K562 (cell line): ENCODE measurements around the gene CFAP97D1. TPM values are rescaled to one million over a fixed set of nuclear protein-coding genes. Genes with fewer than 3 reads are reported as not detected.
"Not testable (repeated sequence)": the region's sequence is repeated elsewhere in the genome, so short reads cannot be mapped to it uniquely, and the experiment has no call there.

Experiments used
- ATAC-seq: fragments of 200-7000 bp; cut with Tn5 transposase; 3 replicates; pipeline ENCODE4 v1.9.1; 2020; ENCODE audit warnings: moderate library complexity
- BruUV-seq: library from RNA; stranded (reverse); fragments of 400-500 nt; replicated peaks from 2 replicates; lab custom pipeline; 2021; lab: Mats Ljungman, UMichigan
- CTCF ChIA-PET: fragments of 300-600 bp; formaldehyde crosslinking; extraction: SDS; loops from one replicate; lab custom pipeline; 2021; ENCODE audit warnings: low intra/inter-chr PET ratio; lab: Yijun Ruan, JAX
- POLR2A ChIA-PET: fragments of 300-600, 350-650 bp; sonication (Branson Sonifier 250); formaldehyde crosslinking; extraction: SDS; loops from one replicate; lab custom pipeline; 2021; ENCODE audit warnings: antibody characterized with exemption, inconsistent platforms; lab: Yijun Ruan, JAX
- DNase-seq, 4 experiments: peaks; one replicate each; pipeline versions ENCODE4 v3.0.0 to v3.0.0-alpha.2; 2011 to 2018; ENCODE audit warnings: low spot score in 3 of 4, mixed read lengths in 3 of 4; ENCODE audit errors: extremely low read depth in 1 of 4
- FAIRE-seq: peaks from 2 replicates; lab custom pipeline; 2011; peaks lifted over from hg19 to GRCh38; lab: Jason Lieb, UNC
- H2AFZ ChIP-seq: 2 replicates; pipeline ENCODE4 v1.6.0; 2011; ENCODE audit warnings: low read depth, low read length, control low read depth, inconsistent platforms
- H3K27ac ChIP-seq: fragments of 200-600 bp; 3 replicates; pipeline ENCODE4 v1.8.0; 2011; ENCODE audit warnings: low read depth, mild to moderate bottlenecking, control low read depth, inconsistent platforms, low read length, moderate library complexity, mixed read lengths; ENCODE audit errors: extremely low read depth
- H3K27me3 ChIP-seq, 2 experiments: fragments of 300-600 bp in 1 of 2; 2 replicates in 1 of 2; 3 replicates in 1 of 2; pipeline versions ENCODE4 v1.6.0 to v1.8.0; 2011; ENCODE audit warnings: inconsistent platforms in 2 of 2, low read length in 2 of 2, mild to moderate bottlenecking in 1 of 2, mixed read lengths in 1 of 2, moderate library complexity in 1 of 2; ENCODE audit not compliant: control insufficient read depth in 2 of 2, insufficient read depth in 2 of 2
- H3K36me3 ChIP-seq: fragments of 300-600 bp; 3 replicates; pipeline ENCODE4 v1.8.0; 2011; ENCODE audit warnings: mild to moderate bottlenecking, low read length, inconsistent platforms; ENCODE audit not compliant: control insufficient read depth, insufficient read depth
- H3K4me1 ChIP-seq, 2 experiments: fragments of 200-600 bp in 1 of 2; replicated peaks in 1 of 2; 2 replicates in 1 of 2; 3 replicates in 1 of 2; pipeline versions ENCODE4 v1.5.1 to v1.8.0; 2011; ENCODE audit warnings: inconsistent platforms in 2 of 2, low read length in 2 of 2, mild to moderate bottlenecking in 1 of 2, mixed read lengths in 1 of 2, moderate library complexity in 1 of 2; ENCODE audit not compliant: control insufficient read depth in 2 of 2, insufficient read depth in 2 of 2
- H3K4me2 ChIP-seq: 2 replicates; pipeline ENCODE4 v1.6.1; 2011; ENCODE audit warnings: low read length, control low read depth, inconsistent platforms, mixed read lengths; ENCODE audit not compliant: insufficient read depth
- H3K4me3 ChIP-seq: fragments of 200-600 bp; sonication (generic), shearing (Covaris generic); 2 replicates; pipeline ENCODE4 v1.5.1; 2016; ENCODE audit warnings: control low read depth, inconsistent platforms
- H3K79me2 ChIP-seq: fragments of 200-600 bp; 3 replicates; pipeline ENCODE4 v1.8.0; 2011; ENCODE audit warnings: low read length, inconsistent platforms; ENCODE audit not compliant: control insufficient read depth, insufficient read depth
- H3K9ac ChIP-seq, 2 experiments: 2 replicates each; pipeline versions ENCODE4 v1.6.0 to v1.6.1; 2011; ENCODE audit warnings: low read depth in 2 of 2, low read length in 2 of 2, control low read depth in 1 of 2, inconsistent platforms in 1 of 2, mild to moderate bottlenecking in 1 of 2, mixed read lengths in 1 of 2; ENCODE audit not compliant: insufficient read depth in 1 of 2
- H3K9me1 ChIP-seq: one replicate; pipeline ENCODE4 v1.6.0; 2011; ENCODE audit warnings: inconsistent platforms, mild to moderate bottlenecking, low read length, moderate library complexity; ENCODE audit not compliant: control insufficient read depth, insufficient read depth
- H3K9me3 ChIP-seq: replicated peaks from 2 replicates; pipeline ENCODE4 v1.5.1; 2011; ENCODE audit warnings: low read depth, low read length, inconsistent platforms; ENCODE audit not compliant: control insufficient read depth, insufficient read depth
- H4K20me1 ChIP-seq: replicated peaks from 2 replicates; pipeline ENCODE4 v1.6.1; 2011; ENCODE audit warnings: low read length, inconsistent platforms, mixed read lengths; ENCODE audit not compliant: control insufficient read depth, insufficient read depth
- BCOR ChIP-seq: fragments of 450-650 bp; IDR thresholded peaks from 2 replicates; pipeline ENCODE4 v1.6.1; 2016
- CTCFL ChIP-seq: IDR thresholded peaks from 2 replicates; pipeline ENCODE4 v1.6.1; 2011; ENCODE audit warnings: borderline replicate concordance, low read depth, mild to moderate bottlenecking, moderate library complexity, low read length; ENCODE audit not compliant: insufficient read depth, poor library complexity, severe bottlenecking
- NRF1 ChIP-seq, 2 experiments: fragments of 450-650 bp; IDR thresholded peaks in 1 of 2; conservative IDR thresholded peaks in 1 of 2; 2 replicates each; pipeline ENCODE4 v1.6.1; 2014; ENCODE audit warnings: mild to moderate bottlenecking in 2 of 2
- RBM25 ChIP-seq: fragments of 200-400 bp; formaldehyde crosslinking; IDR thresholded peaks from 2 replicates; pipeline ENCODE4 v1.6.1; 2018; ENCODE audit warnings: low read length, low read depth, moderate library complexity; ENCODE audit not compliant: severe bottlenecking
- ZBTB17 ChIP-seq: fragments of 450-650 bp; formaldehyde crosslinking; IDR thresholded peaks from 2 replicates; pipeline ENCODE4 v1.4.0; 2020; ENCODE audit warnings: mild to moderate bottlenecking
- ZNF146 ChIP-seq: IDR thresholded peaks from one replicate; pipeline ENCODE4 v1.6.1; 2018; ENCODE audit warnings: missing compliant biosample characterization; ENCODE audit not compliant: unreplicated experiment
- ZNF282 ChIP-seq: sonication (generic); formaldehyde crosslinking; IDR thresholded peaks from 2 replicates; pipeline ENCODE4 v1.8.1; 2023; ENCODE audit warnings: missing genetic modification reagents
- ZNF717 ChIP-seq: fragments of 250-450 bp; sonication (Bioruptor Pico); IDR thresholded peaks from 2 replicates; pipeline ENCODE4 v1.5.0; 2021
- ZNF740 ChIP-seq, 3 experiments: fragments of 200-800 bp in 1 of 3; sonication (Bioruptor generic) in 1 of 3; sonication (generic) in 1 of 3; formaldehyde crosslinking in 1 of 3; IDR thresholded peaks; 2 replicates each; pipeline versions ENCODE4 v1.6.1 to v1.8.0; 2016 to 2022; ENCODE audit warnings: mild to moderate bottlenecking in 2 of 3, missing compliant biosample characterization in 2 of 3, missing genetic modification characterization in 2 of 3, missing genetic modification reagents in 1 of 3
- WGBS: fragments of 100-300 bp; shearing (Covaris generic); methylation state at CpG from one replicate; pipeline ENCODE4 v1.1.6; 2016; ENCODE audit warnings: low coverage, mixed read lengths; ENCODE audit not compliant: insufficient coverage; ENCODE audit errors: missing lambda C conversion rate; 5-methylcytosine and 5-hydroxymethylcytosine counted together
- in situ Hi-C: fragments of 300-500 bp; cut with MboI; formaldehyde crosslinking; loops from 4 replicates; pipeline ENCODE4 v1.15.0; 2018; ENCODE audit warnings: inconsistent platforms, mixed read lengths
- intact Hi-C: fragments of 100-400 bp; cut with micrococcal nuclease; formaldehyde crosslinking; loops from 2 replicates; pipeline ENCODE4 v1.14.2; 2022
- polyA plus RNA-seq, 8 experiments: library from polyadenylated mRNA; depleted of rRNA in 4 of 8; stranded (reverse) in 5 of 8; unstranded in 3 of 8; fragments of >200 nt; fragmentation: Nextera tagmentation in 2 of 8; fragmentation: Illumina TruSeq in 1 of 8; extraction: Ambion mirVana in 2 of 8; extraction: Trizol in 1 of 8; gene quantifications; 2 replicates each; pipeline versions ENCODE4 v1.2.1 to v1.2.3, GENCODE V29; 2011 to 2014; ENCODE audit warnings: inconsistent platforms in 1 of 8, missing spikeins in 1 of 8
- total RNA-seq, 7 experiments: library from RNA; depleted of rRNA in 6 of 7; stranded (reverse); fragments of >200 nt in 6 of 7; fragmentation: Illumina TruSeq in 2 of 7; extraction: Trizol in 2 of 7; gene quantifications; 2 replicates each; pipeline versions ENCODE4 v1.2.1 to v1.2.3, GENCODE V29; 2011 to 2021; ENCODE audit warnings: low replicate concordance in 1 of 7

CFAP97D1 gene
- total and polyA plus RNA-seq, 9 of the 15 experiments (the other 6 are each of a cell fraction or from before 2014, with no cell fraction given), result not detected

DNA sequence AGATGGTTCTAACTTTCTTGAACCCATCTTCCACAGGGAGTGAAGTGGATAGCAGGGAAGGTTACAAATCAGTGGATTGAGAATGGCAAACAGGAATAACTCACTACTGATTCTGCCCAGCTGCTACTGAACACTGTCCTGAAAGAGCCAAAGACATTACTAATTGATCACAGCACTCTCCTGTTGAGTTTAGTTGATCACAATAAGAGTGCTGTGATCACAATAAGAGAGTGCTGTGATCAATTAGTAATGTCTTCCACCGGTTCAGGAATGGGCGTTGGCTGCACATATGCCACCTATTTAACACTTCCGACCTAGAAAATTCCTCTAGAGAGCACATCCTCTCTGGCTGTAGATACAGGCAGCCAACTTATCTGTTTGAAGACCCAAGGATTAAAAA, 11.4 kb downstream of the CFAP97D1 start (continued):
- TF ChIP-seq CTCFL, result no peak
- no peak for TF ChIP-seq ZNF282
- no peak for TF ChIP-seq ZNF740 (CRISPR knock-in tag; IDR thresholded peaks at IDR 0.05)
- TF ChIP-seq ZNF740 (tag; IDR thresholded peaks at IDR 0.05), result no peak
- TF ChIP-seq NRF1 (conservative IDR thresholded peaks at IDR 0.05 in 1 of 2, IDR thresholded peaks at IDR 0.05 in 1 of 2), result 0 out of 4 replicates have a peak, but pooled peaks have one; percentile 9 to 31
- peak; percentile 98 for TF ChIP-seq ZBTB17
- TF ChIP-seq ZNF717 (CRISPR knock-in tag), result no peak

GRCh38 chr17:43792668-43793067, 12.4 kb downstream of the CFAP97D1 start:
- H4K20me1 ChIP-seq, H3K4me3 ChIP-seq, FAIRE-seq, H3K4me2 ChIP-seq, H3K9ac ChIP-seq, CTCF ChIA-PET, intact Hi-C loops, H3K4me1 ChIP-seq, DNase-seq, H3K9me3 ChIP-seq, H3K27me3 ChIP-seq, BruUV-seq, ATAC-seq, H3K36me3 ChIP-seq, H3K9me1 ChIP-seq, H3K27ac ChIP-seq, POLR2A ChIA-PET, H3K79me2 ChIP-seq, in situ Hi-C loops, H2AFZ ChIP-seq: not testable (repeated sequence)
- WGBS, result 12% methylated on average over 4 of the region's 4 CpGs
- TF ChIP-seq ZNF146 (CRISPR knock-in tag) (peak; percentile 83), RBM25 (peak; percentile 32), BCOR (peak; percentile 56)
